Activated T-cell treated with anti-CD3 and anti-CD28 coated beads for 48 hours (primary cell): ENCODE data around the gene FGF21.
A peak's percentile ranks its signal among the peaks of the same experiment; 100 is the strongest.
"Not testable (repeated sequence)": the region's sequence is repeated elsewhere in the genome, so short reads cannot be mapped to it uniquely, and the experiment has no call there.

Source experiments
- DNase-seq: peaks from one replicate; pipeline ENCODE4 v3.0.0-alpha.2; 2020; ENCODE audit warnings: low read depth

FGF21 gene

GRCh38 chr19:48787331-48787730 lies 32.0 kb downstream of the FGF21 start:
- not testable (repeated sequence) for DNase-seq

GRCh38 chr19:48793271-48793670 lies 37.9 kb downstream of the FGF21 start:
- no peak for DNase-seq

- no peak for DNase-seq
These were observed 39.0 kb downstream of the FGF21 start for GRCh38 chr19:48794291-48794690.

DNA sequence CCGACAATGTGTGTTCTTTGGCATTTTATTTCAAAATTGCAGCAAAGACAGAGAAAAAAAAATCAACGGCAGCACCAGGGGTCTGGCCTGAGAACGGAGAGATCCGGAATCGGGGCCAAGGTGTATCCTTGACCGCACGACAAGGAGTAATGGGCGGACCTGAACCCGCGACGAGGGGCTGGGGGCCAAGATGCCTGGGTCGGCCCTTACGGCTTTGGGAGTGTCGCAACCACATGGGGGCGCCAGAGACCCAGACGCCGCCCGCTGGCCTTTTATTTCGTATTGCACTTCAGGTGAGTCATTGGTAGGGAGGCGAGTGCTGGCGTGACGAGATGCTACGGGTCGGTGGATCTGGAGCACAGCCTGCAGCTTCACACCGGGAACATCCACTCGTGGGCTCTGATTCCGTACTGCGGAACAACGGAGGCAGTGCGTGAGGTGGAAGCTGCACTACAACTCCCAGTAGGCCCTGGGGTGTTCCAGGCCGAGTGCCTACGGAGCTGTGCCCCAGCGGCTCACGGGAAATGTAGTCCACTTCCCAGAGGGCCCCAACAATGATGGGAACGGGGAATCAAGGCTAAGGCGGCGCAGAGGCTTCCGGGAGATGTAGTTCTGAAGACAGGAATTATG lies 39.8 kb downstream of the FGF21 start:
- DNase-seq: peak; percentile 77

DNA sequence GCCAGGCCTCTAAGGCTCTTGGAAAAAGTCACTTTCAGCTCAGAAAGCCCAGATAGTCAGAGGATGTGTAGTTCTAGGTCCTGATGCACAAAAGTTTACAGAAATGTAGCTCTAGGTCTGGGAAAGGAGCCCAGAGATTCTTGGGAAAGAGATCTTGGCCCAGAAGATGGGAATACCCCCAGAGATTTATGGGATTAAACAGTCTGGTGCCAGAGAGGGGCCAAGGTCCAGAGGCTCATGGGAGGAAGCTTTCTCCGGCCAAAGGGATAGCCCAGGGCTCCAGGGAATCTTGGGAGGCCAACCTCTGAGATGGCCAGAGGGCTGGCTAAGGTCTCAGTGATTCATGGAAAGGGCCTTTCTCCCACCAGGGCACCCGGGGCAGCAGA lies 40.4 kb downstream of the FGF21 start:
- DNase-seq: no peak

GRCh38 chr19:48796298-48797083 lies 41.2 kb downstream of the FGF21 start:
- DNase-seq: no peak

DNA sequence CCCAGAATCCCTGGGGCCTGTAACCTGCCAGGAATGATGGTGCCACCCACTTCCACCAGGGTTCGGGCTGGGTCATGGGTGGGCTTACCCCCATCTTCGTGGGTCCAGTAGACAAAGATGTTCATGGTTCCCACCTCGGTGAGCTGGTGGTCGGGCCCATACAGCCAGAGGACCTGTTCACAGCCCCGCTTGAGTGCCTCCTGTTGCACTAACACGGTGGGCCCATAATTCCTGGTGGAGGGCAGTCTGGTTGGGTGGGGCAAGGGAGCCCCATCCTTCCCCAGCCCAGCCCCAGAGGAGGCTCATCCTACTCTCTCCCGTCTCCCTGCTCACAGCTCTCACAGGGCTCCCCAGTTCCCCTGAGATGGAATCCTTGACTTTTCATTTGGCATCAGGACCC lies 41.8 kb downstream of the FGF21 start:
- no peak for DNase-seq

DNA sequence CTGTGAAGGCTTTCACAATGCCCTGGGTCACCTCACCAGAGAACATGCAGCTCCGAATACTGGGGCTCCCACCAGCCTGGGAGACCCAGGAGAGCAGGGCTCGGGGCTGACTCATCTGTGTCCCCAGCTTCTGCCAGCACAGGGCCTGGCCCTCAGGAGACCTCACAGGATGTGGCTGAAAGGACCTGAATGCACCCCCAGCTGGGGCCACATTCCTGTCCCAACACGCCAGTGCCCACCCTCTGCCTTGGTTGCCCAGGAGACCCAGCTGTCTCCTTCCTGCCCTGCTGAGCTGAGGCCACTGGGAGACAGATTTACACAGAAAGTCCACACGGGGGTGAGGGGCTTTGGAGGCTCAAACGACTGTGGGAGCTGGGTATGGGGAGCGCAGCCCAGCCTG lies 43.6 kb downstream of the FGF21 start:
- no peak for DNase-seq

DNA sequence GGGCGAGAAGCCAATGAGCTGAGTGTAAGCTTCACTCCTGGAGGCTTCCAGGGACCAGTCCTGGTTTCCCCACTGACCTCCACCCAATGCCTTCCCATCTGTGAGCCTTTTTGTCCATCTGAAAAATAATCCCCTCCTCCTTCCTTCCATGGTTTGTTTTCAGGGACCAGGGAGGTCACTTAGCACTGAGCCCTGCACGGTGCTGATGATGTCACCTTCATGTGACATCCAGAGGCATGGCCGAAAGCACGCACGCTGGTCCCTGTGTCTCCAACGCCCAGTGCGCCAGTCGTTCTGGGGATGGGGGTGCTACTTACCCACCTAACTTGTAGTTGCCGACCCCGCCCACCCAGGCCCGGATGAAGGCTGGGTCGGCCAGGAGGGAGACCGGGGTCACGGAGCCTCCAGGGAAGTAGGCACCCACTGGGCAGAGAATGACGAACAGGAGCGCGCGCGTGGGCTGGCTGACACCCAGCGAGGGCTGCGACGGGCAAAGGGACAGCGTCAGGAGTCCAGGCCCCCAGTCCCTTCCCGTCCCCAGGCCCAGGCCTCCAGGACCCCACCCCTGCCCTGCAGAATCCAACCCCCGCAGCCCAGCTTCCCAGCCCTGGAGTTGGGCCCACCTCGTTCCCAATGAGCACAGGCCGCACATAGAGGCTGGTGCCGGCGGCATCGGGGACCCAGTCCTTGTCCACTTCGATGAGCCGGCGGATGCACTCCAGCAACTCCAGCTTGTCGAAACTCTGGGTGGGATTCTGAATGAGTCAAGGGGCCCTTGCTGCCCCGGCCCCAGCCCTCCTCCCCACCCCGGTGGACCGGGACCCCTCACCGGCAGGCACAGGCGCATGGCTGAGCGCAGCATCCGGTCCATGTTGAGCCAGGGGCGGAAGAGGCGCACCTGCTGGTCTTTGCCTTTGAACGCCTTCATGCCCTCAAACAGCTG lies 44.3 kb downstream of the FGF21 start:
- no peak for DNase-seq

- DNase-seq: no peak
These were observed 47.3 kb downstream of the FGF21 start for GRCh38 chr19:48802623-48803022.

- DNase-seq: no peak
These were observed 49.2 kb downstream of the FGF21 start for GRCh38 chr19:48804496-48804895.

- DNase-seq: no peak
These were observed 50.1 kb downstream of the FGF21 start for GRCh38 chr19:48805452-48805851.

GRCh38 chr19:48806518-48806817 lies 51.1 kb downstream of the FGF21 start:
- no peak for DNase-seq

DNA sequence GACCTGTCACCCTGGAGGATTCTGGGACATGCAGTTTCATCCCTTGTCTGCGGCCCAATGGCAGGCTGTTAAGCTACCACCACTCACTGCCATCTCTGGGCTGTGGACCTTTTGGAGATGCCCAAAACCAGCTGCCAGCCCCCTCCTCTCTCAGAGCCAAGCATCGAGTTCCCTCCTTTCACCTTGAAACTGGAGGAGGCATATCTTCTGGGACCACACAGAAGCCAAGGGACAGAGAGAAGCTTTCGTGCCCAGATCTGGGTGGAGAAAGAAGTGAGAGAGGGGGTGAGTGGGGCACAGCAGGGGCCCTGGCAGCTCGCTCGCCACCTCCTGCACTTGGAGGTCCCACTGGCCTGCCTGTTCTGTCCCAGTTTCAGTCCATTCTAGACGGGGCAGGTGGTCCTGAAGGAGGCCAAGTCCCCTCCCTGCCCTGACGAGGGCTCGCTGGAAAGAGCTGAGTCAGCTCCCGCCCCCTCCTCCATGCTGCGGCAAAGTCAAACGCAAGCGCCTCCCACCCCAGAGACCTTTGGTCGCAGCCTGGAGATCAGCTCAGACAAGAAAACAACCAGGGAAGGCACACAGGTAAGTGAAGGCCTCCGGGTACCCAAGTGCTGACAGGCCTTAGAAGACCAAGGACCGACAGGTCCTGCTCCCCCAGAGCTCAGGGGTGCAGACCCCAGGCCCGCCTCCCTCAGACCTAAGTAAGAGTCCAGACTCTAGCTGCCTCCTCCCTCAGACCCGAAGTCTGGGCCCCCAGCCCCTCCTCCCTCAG lies 51.7 kb downstream of the FGF21 start:
- DNase-seq: no peak

DNA sequence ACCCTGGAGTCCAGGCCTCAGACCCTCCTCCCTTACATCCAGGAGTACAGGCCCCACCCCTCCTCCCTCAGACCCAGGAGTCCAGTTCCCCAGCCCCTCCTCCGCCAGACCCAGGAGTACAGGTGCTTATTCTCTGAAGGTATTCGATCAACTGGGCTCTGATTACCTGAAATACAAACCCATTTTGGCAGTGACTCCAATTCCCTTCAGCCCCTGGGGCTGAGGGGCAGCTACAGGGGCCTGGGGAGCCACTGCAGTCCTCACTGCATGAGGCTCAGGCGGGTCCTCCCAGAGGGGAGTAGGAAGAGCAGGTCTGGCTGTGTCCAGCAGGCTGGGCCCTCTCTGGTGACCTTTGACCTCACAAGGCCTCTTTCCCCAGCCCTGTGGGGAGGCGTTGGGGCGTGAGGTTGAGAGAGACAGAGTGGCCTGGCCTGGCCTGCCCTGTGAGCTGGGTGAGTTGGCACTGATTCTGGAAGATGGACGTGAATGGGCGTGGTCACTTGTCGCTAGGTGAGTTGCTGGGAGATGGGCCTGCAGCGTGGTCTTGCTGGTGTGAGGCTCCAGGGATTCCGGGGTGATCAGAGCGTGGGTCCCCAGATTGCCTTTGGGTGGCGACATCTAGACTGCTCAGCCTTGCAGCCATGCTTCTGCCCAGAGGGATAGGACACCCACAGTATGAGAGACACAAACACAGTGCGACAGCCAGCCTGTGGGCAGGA lies 52.4 kb downstream of the FGF21 start:
- no peak for DNase-seq
